Measurements from ENCODE around the gene SLC25A43.

Gene SLC25A43

GRCh38 chrX:119410027-119410819, 11.1 kb downstream of the SLC25A43 start:
- no peak overlapping the region for H3K4me3 ChIP-seq (ENCODE audit: low read depth, low read length)
- TF ChIP-seq CTCF (conservative IDR thresholded peaks at IDR 0.05; ENCODE audit: low read depth, low read length), result no peak
- DNase-seq (ENCODE audit: low read depth), result peak; percentile 75

- H3K4me3 ChIP-seq (ENCODE audit: low read depth, low read length), result no peak overlapping the region
- no peak for DNase-seq (ENCODE audit: low read depth)
- no peak for TF ChIP-seq CTCF (conservative IDR thresholded peaks at IDR 0.05; ENCODE audit: low read depth, low read length)
Measured at GRCh38 chrX:119410854-119411253, 11.7 kb downstream of the SLC25A43 start.

- no peak overlapping the region for H3K4me3 ChIP-seq (ENCODE audit: low read depth, low read length)
- no peak for TF ChIP-seq CTCF (conservative IDR thresholded peaks at IDR 0.05; ENCODE audit: low read depth, low read length)
- no peak for DNase-seq (ENCODE audit: low read depth)
Measured at GRCh38 chrX:119411959-119412358, 12.8 kb downstream of the SLC25A43 start.

GRCh38 chrX:119417376-119417775, 18.2 kb downstream of the SLC25A43 start:
- no peak for DNase-seq (ENCODE audit: low read depth)
- TF ChIP-seq CTCF (conservative IDR thresholded peaks at IDR 0.05; ENCODE audit: low read depth, low read length), result no peak
- no peak overlapping the region for H3K4me3 ChIP-seq (ENCODE audit: low read depth, low read length)

- no peak overlapping the region for H3K4me3 ChIP-seq (ENCODE audit: low read depth, low read length)
- DNase-seq (ENCODE audit: low read depth), result peak; percentile 45
- peak; percentile 49 for TF ChIP-seq CTCF (conservative IDR thresholded peaks at IDR 0.05; ENCODE audit: low read depth, low read length)
Measured at GRCh38 chrX:119417842-119418241, 18.7 kb downstream of the SLC25A43 start.

- TF ChIP-seq CTCF (conservative IDR thresholded peaks at IDR 0.05; ENCODE audit: low read depth, low read length), result no peak
- DNase-seq (ENCODE audit: low read depth), result no peak
- no peak overlapping the region for H3K4me3 ChIP-seq (ENCODE audit: low read depth, low read length)
Measured at GRCh38 chrX:119419146-119419545, 20.0 kb downstream of the SLC25A43 start.

GRCh38 chrX:119419898-119420297, 20.8 kb downstream of the SLC25A43 start:
- TF ChIP-seq CTCF (conservative IDR thresholded peaks at IDR 0.05; ENCODE audit: low read depth, low read length), result no peak
- H3K4me3 ChIP-seq (ENCODE audit: low read depth, low read length), result no peak overlapping the region
- no peak for DNase-seq (ENCODE audit: low read depth)
